HepG2 (cell line): ENCODE data around the gene RFFL. TPM values are rescaled to one million over a fixed set of nuclear protein-coding genes. Genes with fewer than 3 reads are reported as not detected.
A peak's percentile ranks its signal among the peaks of the same experiment; 100 is the strongest.

Source experiments
- ATAC-seq: fragments of 200-7000 bp; cut with Tn5 transposase; 3 replicates; pipeline ENCODE4 v1.9.1; 2020; ENCODE audit warnings: mild to moderate bottlenecking, moderate library complexity
- BruUV-seq: library from RNA; stranded (reverse); fragments of 400-500 nt; replicated peaks from 2 replicates; lab custom pipeline; 2021; lab: Mats Ljungman, UMichigan
- CTCF ChIA-PET: fragments of 300-600 bp; formaldehyde crosslinking; extraction: SDS; loops from one replicate; lab custom pipeline; 2021; ENCODE audit warnings: low total read pairs, inconsistent platforms, low intra/inter-chr PET ratio; lab: Yijun Ruan, JAX
- POLR2A ChIA-PET: fragments of 350-600 bp; sonication (Branson Sonifier 250); formaldehyde crosslinking; loops from one replicate; lab custom pipeline; 2020; ENCODE audit warnings: antibody characterized with exemption, inconsistent platforms; lab: Yijun Ruan, JAX
- DNase-seq: peaks from one replicate; pipeline ENCODE4 v3.0.0-alpha.2; 2015; ENCODE audit warnings: low spot score
- FAIRE-seq: peaks from 3 replicates; lab custom pipeline; 2011; peaks lifted over from hg19 to GRCh38; lab: Jason Lieb, UNC
- H2AFZ ChIP-seq: one replicate; pipeline ENCODE4 v1.6.1; 2011; ENCODE audit warnings: low read length, inconsistent platforms
- H3K27ac ChIP-seq: fragments of 300-600 bp; 3 replicates; pipeline ENCODE4 v1.8.0; 2011; ENCODE audit warnings: mixed run types, mild to moderate bottlenecking, mixed read lengths, low read length, inconsistent platforms; ENCODE audit not compliant: insufficient read depth; ENCODE audit errors: extremely low read length
- H3K27me3 ChIP-seq, 2 experiments: fragments of 200-600 bp in 1 of 2; 2 replicates in 1 of 2; 3 replicates in 1 of 2; pipeline versions ENCODE4 v1.6.0 to v1.8.0; 2011; ENCODE audit warnings: low read length in 2 of 2, mild to moderate bottlenecking in 2 of 2, moderate library complexity in 2 of 2, inconsistent platforms in 1 of 2; ENCODE audit not compliant: insufficient read depth in 2 of 2, control insufficient read depth in 1 of 2
- H3K36me3 ChIP-seq, 2 experiments: fragments of 200-600 bp in 1 of 2; replicated peaks in 1 of 2; 2 replicates in 1 of 2; 3 replicates in 1 of 2; pipeline versions ENCODE4 v1.5.1 to v1.8.0; 2011; ENCODE audit warnings: low read length in 2 of 2, inconsistent platforms in 1 of 2; ENCODE audit not compliant: insufficient read depth in 2 of 2, control insufficient read depth in 1 of 2
- H3K4me1 ChIP-seq: 2 replicates; pipeline ENCODE4 v1.5.1; 2012; ENCODE audit warnings: low read length, inconsistent platforms; ENCODE audit not compliant: insufficient read depth
- H3K4me2 ChIP-seq: 2 replicates; pipeline ENCODE4 v1.6.0; 2011; ENCODE audit warnings: low read depth, low read length, inconsistent platforms
- H3K4me3 ChIP-seq, 3 experiments: fragments of 200-600 bp in 1 of 3; sonication (generic), shearing (Covaris generic) in 1 of 3; replicated peaks in 1 of 3; 2 replicates each; pipeline ENCODE4 v1.5.1; 2011 to 2016; ENCODE audit warnings: low read length in 3 of 3, inconsistent platforms in 2 of 3, low read depth in 2 of 3, mild to moderate bottlenecking in 2 of 3, control low read depth in 1 of 3, mixed read lengths in 1 of 3; ENCODE audit not compliant: insufficient read depth in 1 of 3
- H3K79me2 ChIP-seq: one replicate; pipeline ENCODE4 v1.6.1; 2011; ENCODE audit warnings: low read length, inconsistent platforms; ENCODE audit not compliant: insufficient read depth
- H3K9ac ChIP-seq: 2 replicates; pipeline ENCODE4 v1.6.0; 2011; ENCODE audit warnings: mild to moderate bottlenecking, low read depth, low read length, inconsistent platforms; ENCODE audit not compliant: insufficient read depth
- H3K9me3 ChIP-seq: 2 replicates; pipeline ENCODE4 v1.5.1; 2012; ENCODE audit warnings: mild to moderate bottlenecking, low read length
- H4K20me1 ChIP-seq: 2 replicates; pipeline ENCODE4 v1.6.0; 2011; ENCODE audit warnings: inconsistent platforms, mild to moderate bottlenecking, low read length, moderate library complexity; ENCODE audit not compliant: insufficient read depth
- MBD4 ChIP-seq: IDR thresholded peaks from 2 replicates; pipeline ENCODE4 v1.6.1; 2012; ENCODE audit warnings: low read length, inconsistent platforms, borderline replicate concordance
- MTF2 ChIP-seq: sonication (generic); formaldehyde crosslinking; IDR thresholded peaks from 2 replicates; pipeline ENCODE4 v1.5.0; 2020; ENCODE audit warnings: missing genetic modification reagents, borderline replicate concordance
- ZBTB34 ChIP-seq: sonication (generic); formaldehyde crosslinking; IDR thresholded peaks from 2 replicates; pipeline ENCODE4 v1.8.0; 2022; ENCODE audit warnings: mild to moderate bottlenecking, missing genetic modification reagents
- ZNF280B ChIP-seq: sonication (generic); formaldehyde crosslinking; IDR thresholded peaks from 2 replicates; pipeline ENCODE4 v1.5.0; 2020; ENCODE audit warnings: missing genetic modification reagents, mild to moderate bottlenecking, borderline replicate concordance
- WGBS: methylation state at CpG from one replicate; pipeline ENCODE4 v1.1.6; 2017; ENCODE audit warnings: low lambda C conversion rate; 5-methylcytosine and 5-hydroxymethylcytosine counted together
- in situ Hi-C: cut with HindIII; loops from 2 replicates; pipeline ENCODE4 v1.10.0; 2017; ENCODE audit warnings: low pct_unique_long_range_greater_than_20kb; ENCODE audit not compliant: extremely low pct_ligation_motif_present
- intact Hi-C: fragments of 100-400 bp; cut with micrococcal nuclease; formaldehyde crosslinking; loops from one replicate; pipeline ENCODE4 v1.10.0; 2022; ENCODE audit not compliant: unreplicated experiment
- polyA plus RNA-seq, 8 experiments: library from polyadenylated mRNA; depleted of rRNA in 3 of 8; stranded (reverse) in 7 of 8; unstranded in 1 of 8; fragments of >200 nt; fragmentation: Illumina TruSeq in 4 of 8; extraction: Trizol in 4 of 8; gene quantifications; 2 replicates each; pipeline versions ENCODE4 v1.2.1 to v1.2.3, GENCODE V29; 2011 to 2016; ENCODE audit warnings: low read depth in 4 of 8, missing spikeins in 1 of 8, mixed read lengths in 1 of 8; ENCODE audit not compliant: insufficient read depth in 1 of 8
- total RNA-seq, 5 experiments: library from RNA; depleted of rRNA; stranded (reverse); fragments of >200 nt; fragmentation: Illumina TruSeq; extraction: Trizol; gene quantifications; 2 replicates each; pipeline ENCODE4 v1.2.3, GENCODE V29; 2016; ENCODE audit warnings: low read depth in 1 of 5

Gene RFFL
- total and polyA plus RNA-seq, 2 of the 13 experiments (the other 11 are each of a cell fraction or from before 2014, with no cell fraction given), result 24.3 to 48.6 TPM

GRCh38 chr17:35073183-35073790 lies 9.8 kb upstream of the RFFL start:
- H3K9me3 ChIP-seq, result no peaks in the 10 kb centered on the region
- no peaks in the 10 kb centered on the region; a peak in 1 of 5 replicates for H3K36me3 ChIP-seq
- no peak overlapping the region for H3K9ac ChIP-seq
- BruUV-seq, result no TSS peak
- no peak overlapping the region for H2AFZ ChIP-seq
- WGBS, result 90% methylated on average over 3 of the region's 3 CpGs
- POLR2A ChIA-PET, result interaction anchor here (1.3 kb wide), 1 partner anchor 9 kb away, joined by 4 read pairs; no protein-coding TSS in a partner anchor
- H3K4me1 ChIP-seq, result peaks cover 90% of the 10 kb centered on the region
- ATAC-seq, result no peak
- H3K27me3 ChIP-seq, result no peaks in the 10 kb centered on the region; a peak in 1 of 5 replicates
- no peak for FAIRE-seq
- peak overlapping the region; percentile 85; the same call in 1 of the 2 replicates for H3K4me2 ChIP-seq
- in situ Hi-C loops, result no loop called here
- intact Hi-C loops, result no loop called here
- DNase-seq, result no peak
- H4K20me1 ChIP-seq, result no peaks in the 10 kb centered on the region
- H3K4me3 ChIP-seq, result no peak overlapping the region
- TF ChIP-seq MBD4, result no peak
- no peak for TF ChIP-seq MTF2 (CRISPR knock-in tag)
- TF ChIP-seq ZNF280B (CRISPR knock-in tag), result no peak
- TF ChIP-seq ZBTB34 (CRISPR knock-in tag), result no peak
- H3K27ac ChIP-seq, result peak overlapping the region; percentile 21
- CTCF ChIA-PET, result no interaction called here
- H3K79me2 ChIP-seq, result peaks cover 83% of the 10 kb centered on the region
